GM19238 (cell line): ENCODE measurements around the gene FAM177A1.
"Not testable (repeated sequence)": the region's sequence is repeated elsewhere in the genome, so short reads cannot be mapped to it uniquely, and the experiment has no call there.

ENCODE experiments used
- DNase-seq: peaks from one replicate; pipeline ENCODE4 v3.0.0; 2011; ENCODE audit warnings: low spot score; ENCODE audit not compliant: insufficient read length

Gene FAM177A1, protein sequence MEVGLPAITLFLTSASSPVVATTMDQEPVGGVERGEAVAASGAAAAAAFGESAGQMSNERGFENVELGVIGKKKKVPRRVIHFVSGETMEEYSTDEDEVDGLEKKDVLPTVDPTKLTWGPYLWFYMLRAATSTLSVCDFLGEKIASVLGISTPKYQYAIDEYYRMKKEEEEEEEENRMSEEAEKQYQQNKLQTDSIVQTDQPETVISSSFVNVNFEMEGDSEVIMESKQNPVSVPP

GRCh38 chr14:35046048-35046750 is at the start of gene FAM177A1:
FAM177A1 (plus strand) TSS chr14:35046272; CDS start chr14:35046464, 192 bp downstream.
- peak; percentile 95 for DNase-seq

- DNase-seq, result no peak
These were observed 48.3 kb upstream of the FAM177A1 start for GRCh38 chr14:34997762-34998161.

- DNase-seq, result no peak
These were observed 46.6 kb upstream of the FAM177A1 start for GRCh38 chr14:34999500-34999899.

DNA sequence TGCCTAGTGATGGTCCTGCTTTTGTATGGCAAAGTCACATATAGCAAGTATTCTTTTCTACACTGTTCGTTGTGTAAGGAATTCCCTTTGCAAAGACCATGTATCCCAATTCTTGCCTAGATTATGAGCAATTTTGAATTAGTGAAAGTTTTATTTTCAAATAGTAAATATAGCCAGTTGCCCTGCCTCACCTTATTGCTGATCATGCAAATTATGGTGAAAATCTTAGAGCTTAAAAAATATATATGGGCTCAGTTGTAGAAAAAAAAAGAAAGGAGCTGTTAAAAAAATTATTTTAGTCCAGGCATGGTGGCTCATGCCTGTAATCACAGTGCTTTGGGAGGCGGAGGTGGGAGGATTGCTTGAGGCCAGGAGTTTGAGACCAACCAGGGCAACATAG is 44.5 kb upstream of the FAM177A1 start:
- DNase-seq, result no peak

- DNase-seq, result no peak
These were observed 41.2 kb upstream of the FAM177A1 start for GRCh38 chr14:35004839-35005238.

GRCh38 chr14:35016568-35016967 is 29.5 kb upstream of the FAM177A1 start:
- no peak for DNase-seq

GRCh38 chr14:35020713-35021112 is 25.4 kb upstream of the FAM177A1 start:
- DNase-seq, result no peak

DNA sequence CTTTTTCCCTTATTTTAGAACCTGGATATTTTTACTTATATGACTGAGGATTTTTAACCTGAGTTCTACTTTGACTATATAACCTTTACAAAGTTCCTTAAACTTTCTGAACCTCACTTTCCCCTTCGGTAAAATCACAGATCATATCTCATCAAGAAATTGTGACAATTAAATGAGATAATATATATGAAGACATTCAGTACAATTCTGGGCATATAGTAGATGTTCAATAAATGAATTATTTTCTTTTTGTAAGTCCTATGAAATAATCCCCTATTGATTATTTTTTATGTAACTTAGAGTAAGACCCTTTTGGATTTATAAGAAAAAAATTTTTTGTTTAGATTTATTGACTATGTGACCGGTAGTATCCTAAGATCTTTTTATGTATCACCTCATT is 17.6 kb upstream of the FAM177A1 start:
- DNase-seq, result no peak

- DNase-seq, result no peak
These were observed 13.5 kb upstream of the FAM177A1 start for GRCh38 chr14:35032562-35032961.

DNA sequence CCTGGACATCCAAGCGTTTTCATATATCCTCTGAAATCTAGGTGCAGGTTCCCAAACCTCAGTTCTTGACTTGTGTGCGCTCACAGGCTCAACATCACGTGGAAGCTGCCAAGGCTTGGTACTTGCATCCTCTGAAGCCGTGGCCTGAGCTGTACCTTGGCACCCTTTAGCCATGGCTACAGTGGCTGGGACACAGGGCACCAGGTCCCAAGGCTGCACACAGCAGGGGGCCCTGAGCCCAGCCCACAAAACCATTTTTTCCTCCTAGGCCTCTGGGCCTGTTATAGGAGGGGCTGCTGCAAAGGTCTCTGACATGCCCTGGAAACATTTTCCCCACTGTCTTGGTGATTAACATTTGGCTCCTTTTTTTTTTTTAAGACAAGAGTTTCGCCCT is 11.6 kb upstream of the FAM177A1 start:
- DNase-seq, result no peak

DNA sequence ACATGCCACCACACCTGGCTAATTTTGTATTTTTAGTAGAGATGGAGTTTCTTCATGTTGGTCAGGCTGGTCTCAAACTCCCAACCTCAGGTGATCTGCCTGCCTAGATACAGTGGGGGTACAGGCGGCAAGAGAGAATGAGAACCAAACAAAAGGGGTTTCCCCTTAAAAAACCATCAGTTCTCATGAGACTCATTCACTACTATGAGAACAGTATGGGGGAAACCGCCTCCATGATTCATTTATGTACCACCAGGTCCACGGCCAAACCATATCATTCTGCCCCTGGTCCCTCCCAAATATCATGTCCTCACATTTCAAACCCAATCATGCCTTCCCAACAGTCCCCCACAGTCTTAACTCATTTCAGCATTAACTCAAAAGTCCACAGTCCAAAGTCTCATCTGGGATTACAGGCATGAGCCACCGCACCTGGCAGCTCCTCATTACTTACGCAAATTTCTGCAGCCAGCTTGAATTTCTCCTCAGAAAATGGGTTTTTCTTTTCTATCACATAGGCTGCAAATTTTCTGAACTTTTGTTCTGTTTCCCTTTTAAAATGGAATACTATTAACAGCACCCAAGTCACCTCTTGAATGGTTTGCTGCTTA is 11.0 kb upstream of the FAM177A1 start:
- DNase-seq, result not testable (repeated sequence)

- not testable (repeated sequence) for DNase-seq
These were observed 7.8 kb upstream of the FAM177A1 start for GRCh38 chr14:35038312-35038711.

GRCh38 chr14:35042632-35043031 is 3.4 kb upstream of the FAM177A1 start:
- DNase-seq, result no peak

DNA sequence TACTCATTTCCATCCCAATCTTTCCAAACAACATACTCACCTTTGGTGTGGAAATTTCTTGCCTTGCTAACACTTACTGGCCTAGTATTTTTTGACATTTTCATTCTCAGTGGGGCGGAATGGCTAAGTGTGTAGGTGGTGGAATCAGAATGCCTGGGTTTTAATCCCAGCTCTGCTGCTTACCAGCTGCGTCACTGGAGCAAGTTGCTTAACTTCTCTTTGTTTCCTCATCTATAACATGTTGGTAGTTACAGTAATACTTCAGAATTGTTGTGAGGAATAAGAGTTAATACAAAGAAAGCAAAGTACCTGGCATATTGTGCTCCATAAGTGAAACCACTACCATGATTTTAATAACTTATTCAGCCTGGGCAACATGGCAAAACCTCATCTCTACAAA is 3.0 kb upstream of the FAM177A1 start:
- no peak for DNase-seq

GRCh38 chr14:35044939-35045797 is 904 bp upstream of the FAM177A1 start:
- no peak for DNase-seq

- peak; percentile 7 for DNase-seq
These were observed 349 bp upstream of the FAM177A1 start for GRCh38 chr14:35045798-35046047.

GRCh38 chr14:35046751-35047536 is 872 bp downstream of the FAM177A1 start:
- DNase-seq, result no peak

DNA sequence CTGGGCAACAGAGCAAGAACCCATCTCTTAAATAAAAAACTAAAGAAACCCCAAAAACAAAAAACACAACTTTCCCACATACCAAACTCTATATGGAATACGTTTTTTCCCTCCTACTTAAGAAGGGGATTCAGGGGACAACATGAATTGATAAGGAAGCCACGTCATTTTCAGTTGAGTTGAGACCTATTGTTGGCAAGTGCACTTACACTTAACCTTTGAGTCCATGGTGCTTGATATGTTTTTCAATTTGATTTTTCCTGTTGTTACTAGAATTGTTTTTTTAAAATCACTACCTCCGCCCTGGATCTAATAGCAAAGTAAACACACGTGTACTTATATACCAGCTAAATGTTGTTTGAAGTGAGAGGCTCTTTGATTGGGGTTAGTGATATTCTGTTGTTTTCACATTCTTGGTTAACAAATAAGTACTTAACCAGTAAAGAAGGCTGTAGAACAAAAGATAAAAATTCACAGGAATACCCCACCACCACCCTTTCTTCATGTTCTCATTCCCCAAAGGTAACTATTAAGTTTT is 2.0 kb downstream of the FAM177A1 start:
- DNase-seq, result no peak

GRCh38 chr14:35050652-35051051 is 4.6 kb downstream of the FAM177A1 start:
- no peak for DNase-seq

- DNase-seq, result no peak
These were observed 5.7 kb downstream of the FAM177A1 start for GRCh38 chr14:35051796-35052195.

GRCh38 chr14:35052637-35053036 is 6.6 kb downstream of the FAM177A1 start:
- DNase-seq, result no peak
